H9 (cell line): ENCODE data around the gene PRDM5. TPM values are rescaled to one million over a fixed set of nuclear protein-coding genes. Genes with fewer than 3 reads are reported as not detected.

Experiments used
- DNase-seq: peaks from one replicate; pipeline ENCODE4 v3.0.0-alpha.2; 2017
- H2AFZ ChIP-seq: one replicate; pipeline ENCODE4 v1.6.1; 2013; ENCODE audit warnings: mild to moderate bottlenecking, low read length, control low read depth, moderate library complexity
- H2AK5ac ChIP-seq: 2 replicates; pipeline ENCODE4 v1.6.1; 2013; ENCODE audit warnings: low read length, control low read depth, mixed read lengths; ENCODE audit not compliant: insufficient read length
- H2BK120ac ChIP-seq: one replicate; pipeline ENCODE4 v1.6.1; 2013; ENCODE audit warnings: low read depth, mild to moderate bottlenecking, low read length, control low read depth, inconsistent platforms; ENCODE audit not compliant: poor library complexity, severe bottlenecking
- H2BK12ac ChIP-seq: 2 replicates; pipeline ENCODE4 v1.6.1; 2013; ENCODE audit warnings: low read length, control low read depth, mixed read lengths, low read depth; ENCODE audit not compliant: insufficient read length
- H2BK15ac ChIP-seq: 2 replicates; pipeline ENCODE4 v1.6.1; 2013; ENCODE audit warnings: low read depth, low read length, control low read depth
- H2BK20ac ChIP-seq: one replicate; pipeline ENCODE4 v1.6.1; 2013; ENCODE audit warnings: low read depth, mild to moderate bottlenecking, low read length, control low read depth, inconsistent platforms; ENCODE audit not compliant: poor library complexity, severe bottlenecking
- H2BK5ac ChIP-seq: 2 replicates; pipeline ENCODE4 v1.6.1; 2013; ENCODE audit warnings: low read length, control low read depth, mixed read lengths; ENCODE audit not compliant: insufficient read length
- H3K14ac ChIP-seq: 2 replicates; pipeline ENCODE4 v1.6.1; 2013; ENCODE audit warnings: low read length, control low read depth; ENCODE audit not compliant: insufficient read depth
- H3K18ac ChIP-seq: 2 replicates; pipeline ENCODE4 v1.6.1; 2013; ENCODE audit warnings: low read depth, mild to moderate bottlenecking, mixed read lengths, low read length, control low read depth; ENCODE audit not compliant: insufficient read length
- H3K23ac ChIP-seq: 2 replicates; pipeline ENCODE4 v1.6.1; 2013; ENCODE audit warnings: low read length, control low read depth, mixed read lengths, low read depth; ENCODE audit not compliant: insufficient read length
- H3K23me2 ChIP-seq: 2 replicates; pipeline ENCODE4 v1.6.1; 2013; ENCODE audit warnings: low read depth, mild to moderate bottlenecking, mixed read lengths, low read length, control low read depth; ENCODE audit not compliant: insufficient read length, poor library complexity, severe bottlenecking
- H3K27ac ChIP-seq: 2 replicates; pipeline ENCODE4 v1.5.1; 2013; ENCODE audit warnings: low read length, control low read depth, mixed read lengths, low read depth; ENCODE audit not compliant: insufficient read length
- H3K27me3 ChIP-seq: 2 replicates; pipeline ENCODE4 v1.6.1; 2013; ENCODE audit warnings: low read length, control low read depth, inconsistent platforms; ENCODE audit not compliant: insufficient read depth
- H3K4ac ChIP-seq: 2 replicates; pipeline ENCODE4 v1.6.1; 2013; ENCODE audit warnings: low read depth, mild to moderate bottlenecking, control low read depth, inconsistent platforms, low read length, moderate library complexity
- H3K4me1 ChIP-seq: 2 replicates; pipeline ENCODE4 v1.6.1; 2013; ENCODE audit warnings: low read length, control low read depth, inconsistent platforms; ENCODE audit not compliant: insufficient read depth
- H3K4me2 ChIP-seq: 2 replicates; pipeline ENCODE4 v1.6.1; 2013; ENCODE audit warnings: low read length, control low read depth, mixed read lengths; ENCODE audit not compliant: insufficient read length, insufficient read depth
- H3K56ac ChIP-seq: 2 replicates; pipeline ENCODE4 v1.6.1; 2013; ENCODE audit warnings: low read depth, mild to moderate bottlenecking, mixed read lengths, low read length, control low read depth; ENCODE audit not compliant: insufficient read length
- H3K79me1 ChIP-seq: 2 replicates; pipeline ENCODE4 v1.6.1; 2013; ENCODE audit warnings: low read depth, mild to moderate bottlenecking, moderate library complexity, low read length, control low read depth, inconsistent platforms; ENCODE audit not compliant: insufficient read depth, poor library complexity, severe bottlenecking
- H3K79me2 ChIP-seq: 2 replicates; pipeline ENCODE4 v1.6.1; 2013; ENCODE audit warnings: low read length, control low read depth, inconsistent platforms; ENCODE audit not compliant: insufficient read depth
- H3K9ac ChIP-seq: 2 replicates; pipeline ENCODE4 v1.6.1; 2013; ENCODE audit warnings: low read length, control low read depth, mixed read lengths; ENCODE audit not compliant: insufficient read length; ENCODE audit errors: extremely low read depth
- H3K9me3 ChIP-seq: one replicate; pipeline ENCODE4 v1.6.1; 2013; ENCODE audit warnings: low read depth, low read length, inconsistent platforms; ENCODE audit not compliant: control insufficient read depth
- H3T11ph ChIP-seq: one replicate; pipeline ENCODE4 v1.6.1; 2013; ENCODE audit warnings: mild to moderate bottlenecking, low read length, control low read depth, inconsistent platforms
- H4K20me1 ChIP-seq: one replicate; pipeline ENCODE4 v1.6.1; 2013; ENCODE audit not compliant: control insufficient read depth, insufficient read length, insufficient read depth
- H4K5ac ChIP-seq: 2 replicates; pipeline ENCODE4 v1.6.1; 2013; ENCODE audit warnings: low read depth, mild to moderate bottlenecking, mixed read lengths, low read length, control low read depth; ENCODE audit not compliant: insufficient read length
- H4K8ac ChIP-seq: replicated peaks from 2 replicates; pipeline ENCODE4 v1.6.1; 2013; ENCODE audit warnings: low read length, control low read depth, mixed read lengths, low read depth; ENCODE audit not compliant: insufficient read length
- H4K91ac ChIP-seq: 2 replicates; pipeline ENCODE4 v1.6.1; 2013; ENCODE audit warnings: low read depth, mild to moderate bottlenecking, moderate library complexity, mixed read lengths, low read length, control low read depth; ENCODE audit not compliant: insufficient read length
- H3K27ac Mint-ChIP-seq, 3 experiments: 2 replicates in 2 of 3; 3 replicates in 1 of 3; pipeline ENCODE4 v1.8.0; 2020 to 2021; ENCODE audit warnings: mixed read lengths in 3 of 3, mild to moderate bottlenecking in 1 of 3, moderate library complexity in 1 of 3
- H3K27me3 Mint-ChIP-seq: 2 replicates; pipeline ENCODE4 v1.8.0; 2021; ENCODE audit warnings: low read depth, mild to moderate bottlenecking, moderate library complexity, mixed read lengths
- H3K36me3 Mint-ChIP-seq, 3 experiments: 2 replicates in 2 of 3; 3 replicates in 1 of 3; pipeline ENCODE4 v1.8.0; 2020 to 2021; ENCODE audit warnings: low read depth in 3 of 3, mixed read lengths in 3 of 3; ENCODE audit not compliant: insufficient read depth in 1 of 3
- H3K4me1 Mint-ChIP-seq, 2 experiments: 2 replicates each; pipeline ENCODE4 v1.8.0; 2020; ENCODE audit warnings: mixed read lengths in 2 of 2
- H3K4me3 Mint-ChIP-seq, 2 experiments: 2 replicates in 1 of 2; 3 replicates in 1 of 2; pipeline ENCODE4 v1.8.0; 2020 to 2021; ENCODE audit warnings: mild to moderate bottlenecking in 2 of 2, mixed read lengths in 2 of 2, moderate library complexity in 1 of 2
- H3K9me3 Mint-ChIP-seq, 2 experiments: 2 replicates in 1 of 2; 3 replicates in 1 of 2; pipeline ENCODE4 v1.8.0; 2020; ENCODE audit warnings: mild to moderate bottlenecking in 2 of 2, mixed read lengths in 2 of 2, moderate library complexity in 1 of 2
- WGBS: extraction: QIAGEN DNeasy Blood & Tissue Kit; methylation state at CpG from one replicate; pipeline ENCODE4 v1.1.7; 2013; ENCODE audit warnings: missing lambda C conversion rate, low lambda C conversion rate, mixed read lengths; ENCODE audit not compliant: insufficient read length; ENCODE audit errors: extremely low coverage; 5-methylcytosine and 5-hydroxymethylcytosine counted together
- total RNA-seq: library from RNA; stranded (reverse); gene quantifications from 2 replicates; pipeline ENCODE4 v1.2.1, GENCODE V29; 2021
- TF ChIP-seq, protein P1 (sequence below): fragments of 200-600 bp; sonication (generic); conservative IDR thresholded peaks from 3 replicates; pipeline ENCODE4 v1.8.0; 2021; ENCODE audit warnings: antibody characterized with exemption, mild to moderate bottlenecking

The PRDM5 gene
- total RNA-seq, 1 experiment from 2014 or later, result 21.7 TPM

DNA sequence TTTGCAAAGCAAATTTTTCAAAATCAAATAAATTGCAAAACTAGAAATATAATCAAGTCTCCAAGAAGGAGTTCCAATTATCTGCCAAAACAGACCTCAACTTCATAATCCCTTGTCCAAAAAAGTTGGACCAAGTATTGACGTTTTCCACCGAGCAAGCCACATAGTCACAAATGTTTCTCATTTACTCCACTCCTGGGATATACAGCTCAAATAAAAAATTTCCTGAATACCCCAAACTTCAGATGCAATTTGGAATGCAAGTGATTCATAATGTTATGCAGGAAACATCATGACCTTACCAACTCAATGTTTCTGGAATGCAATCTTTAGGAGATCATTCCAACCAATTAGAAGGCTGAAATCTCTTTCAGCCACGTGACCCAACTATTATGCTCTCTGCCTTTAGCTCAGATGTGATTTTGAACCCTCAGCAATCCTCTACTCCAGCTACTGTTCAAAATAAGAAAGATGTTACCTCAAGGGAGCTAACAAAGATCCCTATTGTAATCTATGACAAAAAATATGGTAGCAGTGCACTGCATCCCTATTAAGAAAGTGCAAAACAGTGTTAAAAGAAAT, 72.4 kb downstream of the PRDM5 start:
- Histone ChIP-seq H2BK12ac (no peak overlapping the region), H3K4ac (no peak overlapping the region), H3K4me2 (no peak overlapping the region), H4K5ac (no peak overlapping the region), H2BK20ac (no peak overlapping the region), H3K27ac (no peak overlapping the region), H3K79me1 (no peaks in the 10 kb centered on the region), H2AFZ (no peak overlapping the region), H3K56ac (no peak overlapping the region), H2BK120ac (no peak overlapping the region), H3K23ac (no peak overlapping the region), H4K8ac (no peak overlapping the region), H2BK15ac (no peak overlapping the region), H3K18ac (no peak overlapping the region), H2BK5ac (no peak overlapping the region), H3K23me2 (no peaks in the 10 kb centered on the region), H2AK5ac (no peak overlapping the region), H3K4me1 (no peaks in the 10 kb centered on the region), H3T11ph (no peak overlapping the region), H3K9me3 (no peaks in the 10 kb centered on the region), H3K79me2 (no peaks in the 10 kb centered on the region), H3K14ac (no peak overlapping the region), H4K20me1 (no peaks in the 10 kb centered on the region), H3K9ac (no peak overlapping the region), H4K91ac (no peak overlapping the region), H3K27me3 (no peaks in the 10 kb centered on the region)
- Mint-ChIP-seq H3K27ac (no peak overlapping the region), H3K36me3 (peaks cover 0 to 3% (median 1%) of the 10 kb centered on the region in 3 experiments; a peak in 4 of 7 replicates), H3K27me3 (no peaks in the 10 kb centered on the region), H3K9me3 (no peaks in the 10 kb centered on the region), H3K4me1 (no peaks in the 10 kb centered on the region), H3K4me3 (no peak overlapping the region)
- no CpG with 5 or more reads among the region's 3 CpGs for WGBS
- DNase-seq, result no peak
- TF ChIP-seq, protein P1, sequence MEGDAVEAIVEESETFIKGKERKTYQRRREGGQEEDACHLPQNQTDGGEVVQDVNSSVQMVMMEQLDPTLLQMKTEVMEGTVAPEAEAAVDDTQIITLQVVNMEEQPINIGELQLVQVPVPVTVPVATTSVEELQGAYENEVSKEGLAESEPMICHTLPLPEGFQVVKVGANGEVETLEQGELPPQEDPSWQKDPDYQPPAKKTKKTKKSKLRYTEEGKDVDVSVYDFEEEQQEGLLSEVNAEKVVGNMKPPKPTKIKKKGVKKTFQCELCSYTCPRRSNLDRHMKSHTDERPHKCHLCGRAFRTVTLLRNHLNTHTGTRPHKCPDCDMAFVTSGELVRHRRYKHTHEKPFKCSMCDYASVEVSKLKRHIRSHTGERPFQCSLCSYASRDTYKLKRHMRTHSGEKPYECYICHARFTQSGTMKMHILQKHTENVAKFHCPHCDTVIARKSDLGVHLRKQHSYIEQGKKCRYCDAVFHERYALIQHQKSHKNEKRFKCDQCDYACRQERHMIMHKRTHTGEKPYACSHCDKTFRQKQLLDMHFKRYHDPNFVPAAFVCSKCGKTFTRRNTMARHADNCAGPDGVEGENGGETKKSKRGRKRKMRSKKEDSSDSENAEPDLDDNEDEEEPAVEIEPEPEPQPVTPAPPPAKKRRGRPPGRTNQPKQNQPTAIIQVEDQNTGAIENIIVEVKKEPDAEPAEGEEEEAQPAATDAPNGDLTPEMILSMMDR, result no peak
